Glomerular visceral epithelial cell (primary cell): ENCODE results near the gene IGF2BP1.
A peak's percentile ranks its signal among the peaks of the same experiment; 100 is the strongest.
"Not testable (repeated sequence)": the region's sequence is repeated elsewhere in the genome, so short reads cannot be mapped to it uniquely, and the experiment has no call there.

Experiments
- DNase-seq: peaks from one replicate; pipeline ENCODE4 v3.0.0-alpha.2; 2016; ENCODE audit errors: extremely low spot score

IGF2BP1 gene

DNA sequence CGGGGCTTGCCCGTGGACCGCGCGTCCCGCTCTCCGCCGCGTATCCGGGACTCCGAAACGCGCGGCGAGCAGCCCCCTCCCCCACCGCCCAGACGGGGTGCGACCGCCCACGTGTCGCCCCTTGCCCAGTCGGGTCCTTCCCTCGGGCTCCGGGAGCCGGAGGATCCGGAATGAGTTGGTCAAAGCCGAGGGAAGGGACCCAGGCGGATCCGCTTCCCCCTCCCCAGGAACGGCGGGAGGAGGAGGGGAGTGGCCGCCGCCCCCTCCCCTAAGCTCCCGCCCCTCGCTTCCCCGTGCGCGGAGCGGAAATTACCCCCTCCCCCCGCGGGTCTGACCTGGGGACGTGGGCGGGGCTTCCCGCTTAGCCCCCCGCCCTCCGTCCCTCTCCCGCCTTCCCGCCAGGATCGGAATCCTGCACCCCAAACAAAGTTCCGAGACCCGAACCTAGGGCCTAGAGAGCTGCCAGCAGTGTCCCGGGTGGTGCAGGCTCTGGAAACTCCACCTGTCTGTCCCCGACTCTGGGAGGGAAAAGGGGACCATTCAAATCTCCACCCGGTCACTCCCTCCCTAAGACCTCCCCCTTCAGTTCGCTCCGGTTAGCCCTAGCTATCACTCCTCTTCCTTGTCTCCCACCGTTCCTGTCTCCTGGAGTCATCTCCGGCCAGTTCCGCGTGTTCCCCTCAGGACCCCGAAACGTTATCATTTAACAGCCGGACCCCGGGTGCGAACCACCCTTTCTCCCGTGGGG is 1.0 kb upstream of the IGF2BP1 start:
- DNase-seq: peak; percentile 72

GRCh38 chr17:48996722-48997102 is 473 bp upstream of the IGF2BP1 start:
- no peak for DNase-seq

DNA sequence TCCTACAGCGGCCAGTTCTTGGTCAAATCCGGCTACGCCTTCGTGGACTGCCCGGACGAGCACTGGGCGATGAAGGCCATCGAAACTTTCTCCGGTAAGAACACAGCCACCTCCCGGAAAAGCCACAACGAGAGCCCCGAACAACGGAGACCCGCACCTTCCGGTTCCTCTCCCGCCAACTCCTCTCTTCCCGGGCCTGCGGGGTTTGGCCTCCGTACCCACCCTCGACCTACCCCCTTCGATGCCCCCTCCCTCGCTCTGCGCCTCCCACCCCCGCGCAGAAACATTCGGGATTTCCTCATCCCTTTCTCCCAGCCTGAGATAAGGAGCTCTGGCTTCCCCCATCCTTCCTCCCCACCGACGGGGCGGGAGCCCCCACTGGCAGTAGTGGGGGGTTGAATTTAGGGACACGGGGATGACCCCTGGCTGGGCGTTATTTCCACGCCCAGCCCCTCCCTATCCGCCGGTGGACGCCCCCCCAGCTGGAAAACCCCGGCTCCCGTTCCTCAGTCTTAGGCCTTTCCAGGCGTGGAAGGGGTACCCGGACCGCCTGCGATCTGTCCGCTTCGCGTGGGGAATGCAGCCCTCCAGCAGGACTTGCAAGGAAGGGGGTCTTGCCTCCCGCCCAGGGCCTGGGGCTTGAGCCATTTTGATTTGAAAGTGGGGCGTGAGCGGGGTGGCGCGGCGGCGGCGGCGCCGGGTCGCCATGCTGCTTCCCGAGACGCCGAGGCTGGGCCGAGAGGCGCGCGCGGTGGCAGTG is 822 bp downstream of the IGF2BP1 start:
- peak; percentile 45 for DNase-seq

DNA sequence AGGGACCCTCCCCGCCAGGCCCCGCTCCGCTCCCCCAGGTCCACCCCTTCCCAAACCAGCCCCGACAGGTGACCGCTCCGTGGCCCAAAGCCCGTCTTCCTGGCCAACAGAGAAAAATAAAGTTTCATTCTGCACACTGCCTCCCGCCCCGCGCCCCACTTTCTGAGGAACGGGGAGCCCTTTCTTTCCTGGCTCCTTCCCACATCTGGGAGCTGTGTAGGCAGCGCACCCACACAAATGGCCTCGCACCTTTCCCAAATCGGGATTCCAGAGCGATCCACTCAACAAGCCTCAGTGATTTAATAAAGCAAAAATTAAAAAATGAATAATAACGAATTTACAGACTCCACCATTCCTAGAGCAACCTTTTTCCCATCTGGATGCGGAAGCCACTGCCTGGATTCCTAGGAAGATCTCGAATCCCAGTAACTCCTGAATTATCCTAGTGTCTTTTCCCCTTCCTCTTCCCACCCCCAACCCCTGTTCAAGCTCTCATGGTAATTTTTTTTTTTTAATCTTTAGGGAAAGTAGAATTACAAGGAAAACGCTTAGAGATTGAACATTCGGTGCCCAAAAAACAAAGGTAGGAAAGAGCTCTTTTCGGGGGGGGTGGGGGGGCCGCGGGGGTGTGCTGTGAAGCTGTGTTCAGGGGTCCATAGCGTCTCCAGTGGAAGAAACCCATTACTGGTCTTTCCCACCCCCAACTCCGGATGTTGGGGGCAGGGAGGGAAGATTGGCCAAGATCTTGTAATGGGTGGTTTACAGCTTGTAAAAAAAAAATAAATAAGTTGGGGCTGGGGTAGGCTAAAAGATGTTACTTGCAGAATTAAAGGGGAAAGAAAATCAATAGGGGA is 1.6 kb downstream of the IGF2BP1 start:
- peak; percentile 39 for DNase-seq

GRCh38 chr17:49000943-49001342 is 3.8 kb downstream of the IGF2BP1 start:
- no peak for DNase-seq

GRCh38 chr17:49001671-49002070 is 4.5 kb downstream of the IGF2BP1 start:
- no peak for DNase-seq

DNA sequence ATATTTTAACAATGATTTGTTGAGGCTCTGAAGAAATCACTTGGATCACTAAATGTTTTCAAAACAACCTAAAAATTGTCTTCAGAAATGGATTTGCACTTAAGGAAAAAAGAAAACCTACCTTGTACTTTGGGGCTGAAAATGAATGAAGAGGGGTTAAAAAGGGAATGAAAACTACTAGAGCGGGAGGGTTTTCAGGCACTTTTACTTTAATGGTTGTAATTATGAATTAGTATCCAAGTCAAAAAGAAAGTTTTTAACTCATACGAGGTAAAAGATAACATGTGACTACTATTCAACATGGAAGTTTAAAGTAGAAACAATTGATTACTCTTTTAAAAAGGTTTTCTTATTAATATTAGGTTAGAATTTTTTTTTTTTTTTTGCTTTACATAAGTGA is 5.1 kb downstream of the IGF2BP1 start:
- no peak for DNase-seq

DNA sequence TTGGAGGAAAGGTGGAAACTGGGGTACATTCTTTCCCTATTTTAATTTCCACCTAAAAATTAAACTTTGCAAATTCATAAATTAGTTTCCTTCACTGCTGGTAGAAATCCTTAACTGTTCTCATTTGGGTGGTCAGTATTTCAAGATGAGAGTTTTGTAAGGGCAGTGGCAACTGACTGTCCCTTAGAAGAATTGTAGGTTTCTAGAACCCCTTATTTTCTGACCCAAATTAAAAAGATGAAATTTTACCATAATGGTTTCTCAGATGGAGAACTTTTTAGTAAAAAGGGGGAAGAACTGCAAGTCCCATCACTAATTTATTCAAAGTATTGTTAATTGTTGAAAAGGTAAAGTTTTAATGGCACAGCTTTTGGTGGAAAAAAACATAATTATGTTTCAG is 5.6 kb downstream of the IGF2BP1 start:
- DNase-seq: no peak

DNA sequence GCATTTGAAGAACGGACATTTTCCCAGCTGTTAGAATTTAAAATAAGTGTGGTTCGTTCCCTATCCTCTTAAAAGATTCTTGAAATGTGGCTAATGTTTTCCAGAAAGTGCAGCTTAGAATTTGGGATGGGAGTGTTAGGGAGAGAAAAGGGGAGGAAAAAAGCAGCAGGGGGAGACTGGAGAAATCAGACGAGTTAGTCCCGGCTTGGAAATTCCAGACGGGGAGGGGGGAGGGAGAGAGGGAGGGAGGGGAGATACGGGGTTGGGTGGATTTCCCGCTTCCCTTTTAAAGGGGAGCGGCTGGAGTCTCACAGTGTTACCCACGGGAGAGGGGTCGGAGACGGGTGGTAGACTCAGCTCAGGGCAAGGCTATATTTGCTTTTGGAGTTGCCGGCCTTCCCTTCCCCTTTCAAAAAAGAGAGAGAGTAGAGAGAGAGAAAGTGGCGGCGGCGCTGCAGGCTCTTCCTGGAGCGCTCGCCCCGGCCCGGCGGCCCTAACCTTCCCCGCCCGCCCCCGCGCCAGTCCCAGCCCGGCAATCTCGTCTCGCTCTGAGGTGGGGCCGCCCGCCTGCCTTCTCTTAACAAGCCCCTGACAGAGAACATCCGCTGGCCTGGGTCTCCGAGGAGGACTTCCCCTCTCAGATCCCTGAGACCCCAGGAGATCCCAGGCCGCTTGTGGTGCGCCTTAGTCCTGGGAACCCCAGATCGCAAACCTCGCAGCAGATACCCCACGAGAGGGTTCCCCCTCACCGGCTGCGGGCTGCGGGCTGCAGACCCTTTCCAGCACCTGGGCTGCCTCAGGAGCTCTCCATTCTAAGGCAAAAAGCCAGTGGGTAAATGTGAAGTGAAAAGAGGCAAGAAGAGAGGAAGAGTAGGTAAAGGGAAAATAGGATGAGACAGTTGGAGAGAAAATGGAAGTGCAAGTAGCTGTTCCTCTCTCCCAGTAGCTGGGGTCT is 6.6 kb downstream of the IGF2BP1 start:
- DNase-seq: peak; percentile 56

DNA sequence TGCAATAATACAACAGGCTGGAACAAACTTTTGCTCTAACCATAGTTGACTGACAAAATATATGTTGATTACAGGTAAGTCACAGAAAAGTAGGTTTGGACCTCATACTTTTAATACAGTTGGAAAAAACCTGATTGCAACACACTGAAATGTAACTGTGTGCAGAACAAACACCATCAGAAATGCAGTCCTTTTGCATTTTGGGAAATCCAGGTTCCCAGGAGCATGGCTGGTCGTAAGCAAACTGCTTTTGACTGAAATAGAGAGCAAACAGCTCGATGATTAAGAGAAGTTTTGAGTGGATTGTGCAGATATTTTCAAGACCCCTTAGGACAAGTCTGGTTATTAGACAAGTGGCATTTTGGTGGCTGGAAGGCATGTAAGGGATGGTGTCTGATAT is 8.0 kb downstream of the IGF2BP1 start:
- DNase-seq: no peak

DNA sequence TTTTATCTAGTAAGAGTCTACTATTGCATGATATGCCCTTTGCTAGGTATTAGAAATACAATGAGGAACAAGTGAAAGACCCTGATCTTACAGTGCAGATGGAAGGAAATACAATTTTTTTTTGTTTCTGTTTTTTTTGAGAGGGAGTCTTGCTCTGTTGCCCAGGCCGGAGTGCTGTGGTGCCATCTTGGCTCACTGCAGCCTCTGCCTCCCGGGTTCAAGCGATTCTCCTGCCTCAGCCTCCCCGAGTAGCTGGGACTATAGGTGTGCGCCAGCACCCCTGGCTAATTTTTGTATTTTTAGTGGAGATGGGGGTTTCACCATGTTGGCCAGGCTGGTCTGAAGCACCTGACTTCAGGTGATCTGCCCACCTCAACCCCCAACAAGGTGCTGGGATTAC is 11.7 kb downstream of the IGF2BP1 start:
- not testable (repeated sequence) for DNase-seq

DNA sequence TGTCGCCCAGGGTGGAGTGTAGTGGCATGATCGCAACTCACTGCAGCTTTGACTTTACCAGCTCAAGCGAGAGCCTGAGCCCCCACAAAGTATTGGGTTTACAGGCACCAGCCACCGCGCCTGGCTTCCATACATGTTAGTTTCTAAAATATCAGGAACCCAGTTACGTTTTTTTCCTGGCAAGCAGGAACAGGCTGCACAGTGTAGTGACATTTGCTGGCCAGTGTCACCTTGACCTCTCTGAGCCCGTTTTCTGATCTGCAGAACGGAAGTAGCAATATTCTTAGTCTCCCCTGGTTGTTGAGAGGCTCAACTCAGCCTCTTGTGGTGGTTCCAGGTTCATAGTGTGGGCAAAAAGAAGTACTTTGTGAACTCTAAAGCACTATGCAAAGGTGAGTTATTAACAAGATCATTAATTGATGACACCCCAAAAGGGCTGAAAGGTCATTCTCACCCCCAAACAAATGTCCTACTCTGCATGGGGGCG is 15.6 kb downstream of the IGF2BP1 start:
- no peak for DNase-seq

GRCh38 chr17:49013311-49014213 is 16.4 kb downstream of the IGF2BP1 start:
- DNase-seq: peak; percentile 43

- no peak for DNase-seq
Observed at GRCh38 chr17:49015179-49015923, 18.2 kb downstream of the IGF2BP1 start.

DNA sequence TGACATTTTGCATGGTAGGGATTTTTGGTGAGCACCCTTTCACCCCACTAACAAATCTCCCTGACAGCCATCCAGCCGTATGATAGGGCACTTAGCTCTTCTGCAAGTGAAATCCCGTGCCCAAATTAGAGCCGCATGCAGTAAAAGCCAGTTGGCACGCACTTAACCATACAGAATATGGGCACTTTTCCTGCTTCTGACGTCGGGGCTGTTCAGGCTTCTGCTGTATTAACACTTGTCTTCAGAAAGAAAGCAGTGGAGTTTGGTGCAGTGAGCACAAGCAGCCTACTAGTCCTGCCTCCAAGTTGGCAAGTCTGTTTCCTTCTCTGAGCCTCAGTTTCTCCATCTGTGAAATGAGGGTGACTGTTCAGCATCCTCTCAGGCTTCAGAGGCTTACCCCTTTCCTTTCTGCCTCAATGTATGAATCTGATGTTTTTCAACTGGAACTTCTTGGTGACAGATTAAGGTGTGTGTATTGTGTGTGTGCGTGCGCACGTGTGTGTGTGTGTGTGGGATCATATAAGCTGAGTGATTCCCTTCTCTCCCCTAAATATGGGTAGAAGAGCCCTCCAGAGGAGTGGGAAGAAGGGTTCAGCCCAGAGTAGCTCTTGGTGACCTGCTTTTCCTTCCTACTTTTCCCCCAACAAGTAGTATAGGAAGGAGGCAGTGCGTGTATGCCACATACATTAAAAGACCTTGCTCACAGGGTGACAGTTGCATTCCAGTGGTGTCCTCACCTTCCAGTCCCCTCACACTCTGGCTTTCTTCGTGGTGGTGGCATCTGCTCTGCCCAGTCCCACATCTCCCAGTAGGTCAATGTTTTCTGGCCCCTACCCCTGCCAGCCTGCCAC is 19.0 kb downstream of the IGF2BP1 start:
- DNase-seq: no peak

- DNase-seq: peak; percentile 98
Observed at GRCh38 chr17:49016775-49017463, 19.7 kb downstream of the IGF2BP1 start.

- DNase-seq: no peak
Observed at GRCh38 chr17:49018116-49018612, 21.0 kb downstream of the IGF2BP1 start.

GRCh38 chr17:49018748-49019147 is 21.6 kb downstream of the IGF2BP1 start:
- DNase-seq: no peak
